ENCODE measurements around the gene ITGB8.

DNA sequence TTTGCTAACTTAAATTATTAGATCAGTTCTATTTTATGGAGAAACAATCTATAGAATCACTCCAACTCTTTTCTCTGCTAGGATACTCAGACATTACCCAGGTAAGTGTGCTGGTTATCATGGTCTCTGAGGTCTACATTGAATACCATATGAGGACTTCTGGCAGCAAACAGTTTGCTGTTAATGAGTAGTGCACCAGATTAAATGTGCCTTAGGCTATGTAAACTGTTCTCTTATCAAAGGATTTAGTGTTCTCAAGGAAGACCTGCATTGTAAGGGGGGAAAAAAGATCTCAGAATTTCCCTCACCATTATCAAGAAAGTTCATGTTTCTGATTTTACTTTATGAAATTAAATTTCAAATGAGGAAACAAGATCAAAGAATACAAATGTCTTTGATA, 107.5 kb downstream of the ITGB8 start:
- TF ChIP-seq EZH2phosphoT487 (IDR thresholded peaks at IDR 0.05; ENCODE audit: insufficient read depth, low read depth), result no peak
- no peak for TF ChIP-seq EZH2 (IDR thresholded peaks at IDR 0.05; ENCODE audit: insufficient read depth, poor library complexity, severe bottlenecking)

Data from GM23248 (cell line).